AG08395 (cell line): Measurements from ENCODE around the gene SLC9A5.

Experiments
- DNase-seq: peaks from one replicate; pipeline ENCODE4 v3.0.0; 2012; ENCODE audit warnings: mixed read lengths, low spot score

The SLC9A5 gene

DNA sequence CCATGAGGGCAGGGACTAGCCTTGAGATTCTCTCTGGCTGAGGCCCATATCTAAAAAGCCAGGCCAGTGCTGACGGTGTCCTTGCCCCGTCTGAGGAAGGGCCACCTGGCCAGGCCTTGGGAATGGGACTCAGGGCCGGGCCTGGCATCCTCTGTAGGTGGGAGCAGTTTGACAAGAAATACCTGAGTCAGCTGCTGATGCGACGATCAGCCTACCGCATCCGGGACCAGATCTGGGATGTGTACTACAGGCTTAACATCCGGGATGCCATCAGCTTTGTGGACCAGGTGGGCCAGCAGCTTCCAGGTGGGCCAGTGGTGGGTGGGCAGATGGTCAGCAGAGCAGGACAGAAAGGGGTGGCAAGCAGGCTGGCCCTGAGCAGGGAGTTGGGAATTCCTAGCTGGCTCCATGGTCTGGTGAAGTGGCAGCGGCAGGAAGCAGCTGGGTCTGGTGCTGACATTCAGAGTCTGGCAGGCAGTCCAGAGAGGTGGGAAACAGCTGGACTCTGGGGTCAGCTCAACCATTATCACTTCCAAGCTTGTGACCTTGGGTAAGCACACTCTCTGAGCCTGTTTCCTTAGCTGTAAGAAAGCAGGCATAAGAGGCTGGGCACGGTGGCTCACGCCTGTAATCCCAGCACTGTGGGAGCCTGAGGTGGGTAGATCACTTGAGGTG is 9.5 kb downstream of the SLC9A5 start:
- no peak for DNase-seq

DNA sequence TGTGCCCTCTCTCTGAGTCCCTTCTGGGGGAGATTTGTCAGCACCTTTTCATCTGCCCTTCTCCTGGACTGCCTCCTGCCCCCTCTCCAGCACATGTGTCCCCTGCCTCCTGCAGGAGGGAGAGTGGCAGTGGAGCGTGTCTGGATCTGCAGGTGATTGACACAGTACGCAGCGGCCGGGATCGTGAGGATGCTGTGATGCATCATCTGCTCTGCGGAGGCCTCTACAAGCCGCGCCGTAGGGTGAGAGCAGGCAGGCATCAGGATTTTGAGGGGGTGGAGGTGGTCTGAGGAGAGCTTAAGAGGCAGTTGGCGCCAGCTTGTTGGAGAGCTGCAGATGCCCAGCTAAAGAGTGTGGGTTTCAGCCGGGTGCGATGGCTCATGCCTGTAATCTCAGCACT is 10.9 kb downstream of the SLC9A5 start:
- DNase-seq = no peak

- DNase-seq = peak; percentile 63
Observed at GRCh38 chr16:67260426-67261063, 11.8 kb downstream of the SLC9A5 start.

GRCh38 chr16:67263201-67263600 is 14.4 kb downstream of the SLC9A5 start:
- DNase-seq = no peak

GRCh38 chr16:67264277-67264676 is 15.5 kb downstream of the SLC9A5 start:
- DNase-seq = no peak

- no peak for DNase-seq
Observed at GRCh38 chr16:67264866-67265265, 16.1 kb downstream of the SLC9A5 start.

DNA sequence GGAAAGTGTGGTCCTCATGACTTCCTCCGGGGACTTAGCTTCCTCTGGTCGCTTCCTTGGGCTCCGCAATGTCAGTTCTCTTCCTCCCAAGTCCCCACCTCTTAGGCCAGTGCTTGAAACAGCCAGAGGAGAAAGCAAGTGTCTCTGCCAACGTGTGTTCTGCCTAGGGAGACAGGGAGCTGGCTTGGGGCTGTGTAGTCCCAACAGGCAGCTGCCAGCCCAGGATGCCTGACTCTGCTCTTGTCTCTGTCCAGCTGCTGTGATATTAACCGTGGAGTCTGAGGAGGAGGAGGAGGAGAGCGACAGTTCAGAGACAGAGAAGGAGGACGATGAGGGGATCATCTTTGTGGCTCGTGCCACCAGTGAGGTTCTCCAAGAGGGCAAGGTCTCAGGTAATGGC is 17.1 kb downstream of the SLC9A5 start:
- DNase-seq = no peak

DNA sequence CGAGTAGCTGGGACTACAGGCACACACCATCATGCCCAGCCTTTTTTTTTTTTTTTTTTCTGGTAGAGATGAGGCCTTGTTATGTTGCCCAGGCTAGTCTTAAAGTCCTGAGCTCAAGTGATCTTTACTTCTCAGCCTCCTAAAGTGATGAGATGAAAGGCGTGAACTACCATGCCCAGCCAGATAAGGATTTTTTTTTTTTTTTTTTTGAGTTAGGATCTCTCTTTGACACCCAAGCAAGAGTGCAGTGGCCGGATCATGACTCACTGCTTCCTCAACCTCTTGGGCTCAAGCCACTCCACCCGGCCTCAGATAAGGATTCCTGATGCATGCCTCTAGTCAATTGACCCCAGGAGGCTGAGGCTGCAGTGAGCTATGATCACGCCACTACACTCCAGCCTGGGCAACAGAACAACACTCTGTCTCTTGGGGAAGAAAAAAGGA is 19.4 kb downstream of the SLC9A5 start:
- peak; percentile 88 for DNase-seq

DNA sequence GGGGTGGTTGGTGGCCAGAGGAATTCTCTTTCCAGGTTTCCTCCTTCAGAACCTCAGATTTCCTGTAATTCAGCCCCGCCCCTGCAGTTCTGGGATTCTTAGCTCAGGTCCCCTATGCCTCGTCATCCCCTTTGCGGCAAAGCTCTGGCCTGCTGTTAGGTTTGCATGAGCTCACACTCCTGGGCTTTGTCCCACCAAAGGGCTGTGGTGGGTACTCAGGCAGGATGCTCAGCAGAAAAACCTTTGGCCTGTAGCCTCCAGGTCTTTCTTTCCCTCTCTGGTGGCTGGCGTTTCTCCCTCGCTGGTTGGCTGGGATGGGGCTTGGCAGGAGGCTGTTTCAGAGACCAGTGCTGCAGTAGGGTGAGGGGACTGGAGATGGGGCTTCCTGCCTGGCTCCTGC is 21.0 kb downstream of the SLC9A5 start:
- peak; percentile 61 for DNase-seq

DNA sequence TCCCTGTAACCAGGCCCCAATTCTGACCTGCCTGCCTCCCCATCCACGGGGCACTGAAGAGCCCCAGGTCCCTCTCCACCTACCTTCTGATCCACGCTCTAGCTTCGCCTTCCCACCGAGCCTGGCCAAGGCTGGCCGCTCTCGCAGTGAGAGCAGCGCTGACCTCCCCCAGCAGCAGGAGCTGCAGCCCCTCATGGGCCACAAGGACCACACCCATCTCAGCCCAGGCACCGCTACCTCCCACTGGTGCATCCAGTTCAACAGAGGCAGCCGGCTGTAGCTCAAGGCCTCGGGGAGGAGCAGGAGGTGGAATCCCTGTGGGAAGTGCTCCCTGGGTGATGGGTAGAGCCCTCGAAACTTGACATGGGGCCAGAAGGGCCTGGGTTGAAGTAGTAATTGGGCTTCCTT is 22.2 kb downstream of the SLC9A5 start:
- no peak for DNase-seq

GRCh38 chr16:67271446-67271845 is 22.7 kb downstream of the SLC9A5 start:
- DNase-seq = no peak

- DNase-seq = no peak
Observed at GRCh38 chr16:67275321-67275720, 26.5 kb downstream of the SLC9A5 start.

DNA sequence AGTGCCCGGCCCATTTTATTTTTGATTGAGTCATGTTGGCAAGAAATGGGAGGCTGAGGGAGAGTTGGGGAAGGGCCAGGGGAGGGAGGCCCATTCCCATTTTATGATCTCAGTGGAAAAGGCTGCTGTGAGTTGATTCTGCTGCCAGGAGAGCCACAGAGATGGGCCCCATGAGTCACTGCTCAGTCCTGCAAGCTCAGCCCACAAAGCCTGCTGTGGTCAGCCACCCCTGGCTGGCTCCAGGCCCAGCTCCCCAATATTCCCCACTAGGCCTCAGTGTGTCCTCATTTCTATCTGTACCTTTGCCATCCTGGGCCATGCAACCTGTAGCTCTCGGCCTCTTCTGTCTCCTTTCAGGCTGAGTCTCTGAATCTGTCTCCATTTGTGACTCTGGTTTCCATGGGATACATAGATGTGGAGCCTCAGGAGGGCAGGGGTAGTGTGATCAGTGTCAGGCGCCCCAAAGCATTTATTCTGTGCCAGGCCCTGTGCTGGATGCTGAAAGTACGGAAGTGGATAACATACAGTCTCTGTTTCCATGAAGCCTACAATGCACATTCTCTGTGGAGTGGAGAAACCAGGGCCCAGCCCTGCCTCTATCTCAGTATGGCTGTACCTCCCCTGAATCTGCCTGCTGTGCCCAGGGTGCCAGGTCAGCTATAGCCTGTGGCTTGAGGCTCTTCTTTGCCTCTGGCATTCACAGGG is 28.7 kb downstream of the SLC9A5 start:
- DNase-seq = peak; percentile 98

DNA sequence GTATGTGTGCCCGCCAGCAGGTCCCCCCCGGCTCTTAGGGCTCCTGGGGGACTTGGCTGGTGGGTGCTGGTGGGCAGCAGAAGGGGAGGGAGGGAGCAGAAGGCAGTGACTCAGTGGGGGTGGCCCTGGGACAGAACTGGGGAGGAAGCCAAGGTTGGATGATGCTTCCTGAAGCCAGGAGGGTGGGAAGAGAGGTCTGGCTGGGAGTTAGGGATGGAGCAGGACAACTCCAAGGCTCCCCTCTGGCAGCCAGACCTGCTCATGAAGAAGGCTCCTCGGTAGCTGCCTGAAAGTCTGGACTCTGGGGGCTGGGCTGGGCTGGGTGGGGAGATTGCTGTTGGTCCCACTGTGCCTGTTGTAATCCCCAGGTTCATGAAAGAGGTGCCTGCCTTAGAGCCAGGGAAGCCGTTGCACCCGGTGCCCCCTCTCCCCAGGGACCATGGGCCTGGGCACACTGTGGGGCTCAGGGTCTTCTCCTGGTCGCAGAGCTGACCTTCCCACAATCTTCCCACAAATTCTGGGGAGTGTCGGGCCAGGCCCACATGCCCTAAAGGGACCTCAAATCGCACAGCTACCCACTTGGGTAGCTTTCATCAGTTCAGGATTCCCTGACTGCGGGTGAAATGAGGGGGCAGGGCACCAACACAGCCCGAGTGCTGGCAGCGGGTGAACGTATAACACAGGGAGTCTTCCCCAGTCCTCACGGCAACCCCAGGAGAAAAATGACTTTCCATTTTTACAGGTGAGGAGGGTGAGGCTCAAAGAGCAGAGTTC is 29.4 kb downstream of the SLC9A5 start:
- peak; percentile 85 for DNase-seq

DNA sequence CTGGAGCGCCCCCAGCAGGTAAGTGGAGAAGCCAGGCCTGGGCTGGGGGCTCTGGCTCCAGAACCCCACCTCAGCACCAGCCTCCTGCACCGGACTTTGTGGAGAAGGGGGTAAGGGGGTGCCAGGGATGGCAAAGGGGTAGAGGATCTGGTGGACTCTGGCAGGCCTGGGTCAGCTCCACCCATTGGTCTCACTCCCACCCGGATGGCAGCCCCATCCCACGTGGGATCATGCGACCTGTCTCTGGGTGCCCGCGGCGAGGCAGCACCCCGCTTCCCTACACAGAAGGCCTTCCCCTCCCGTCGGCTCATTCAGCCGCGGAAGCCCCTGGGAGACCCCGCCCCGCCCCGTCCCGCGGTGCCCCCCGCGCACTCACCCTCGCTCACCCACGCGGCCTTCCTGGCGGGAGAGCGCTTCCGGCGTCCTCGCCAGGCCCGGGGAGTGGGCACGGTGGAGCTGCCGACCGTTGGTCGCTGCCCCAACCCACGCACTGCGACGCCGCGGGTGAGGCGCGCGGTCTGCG is 30.1 kb downstream of the SLC9A5 start:
- DNase-seq = peak; percentile 42

GRCh38 chr16:67279296-67280089 is 30.7 kb downstream of the SLC9A5 start, which contains the start of gene PLEKHG4:
Gene PLEKHG4 (plus strand): TSS chr16:67279532. CDS start chr16:67280045, 513 bp downstream.
- DNase-seq = peak; percentile 85

- DNase-seq = no peak
Observed at GRCh38 chr16:67280090-67281015, 31.6 kb downstream of the SLC9A5 start.

DNA sequence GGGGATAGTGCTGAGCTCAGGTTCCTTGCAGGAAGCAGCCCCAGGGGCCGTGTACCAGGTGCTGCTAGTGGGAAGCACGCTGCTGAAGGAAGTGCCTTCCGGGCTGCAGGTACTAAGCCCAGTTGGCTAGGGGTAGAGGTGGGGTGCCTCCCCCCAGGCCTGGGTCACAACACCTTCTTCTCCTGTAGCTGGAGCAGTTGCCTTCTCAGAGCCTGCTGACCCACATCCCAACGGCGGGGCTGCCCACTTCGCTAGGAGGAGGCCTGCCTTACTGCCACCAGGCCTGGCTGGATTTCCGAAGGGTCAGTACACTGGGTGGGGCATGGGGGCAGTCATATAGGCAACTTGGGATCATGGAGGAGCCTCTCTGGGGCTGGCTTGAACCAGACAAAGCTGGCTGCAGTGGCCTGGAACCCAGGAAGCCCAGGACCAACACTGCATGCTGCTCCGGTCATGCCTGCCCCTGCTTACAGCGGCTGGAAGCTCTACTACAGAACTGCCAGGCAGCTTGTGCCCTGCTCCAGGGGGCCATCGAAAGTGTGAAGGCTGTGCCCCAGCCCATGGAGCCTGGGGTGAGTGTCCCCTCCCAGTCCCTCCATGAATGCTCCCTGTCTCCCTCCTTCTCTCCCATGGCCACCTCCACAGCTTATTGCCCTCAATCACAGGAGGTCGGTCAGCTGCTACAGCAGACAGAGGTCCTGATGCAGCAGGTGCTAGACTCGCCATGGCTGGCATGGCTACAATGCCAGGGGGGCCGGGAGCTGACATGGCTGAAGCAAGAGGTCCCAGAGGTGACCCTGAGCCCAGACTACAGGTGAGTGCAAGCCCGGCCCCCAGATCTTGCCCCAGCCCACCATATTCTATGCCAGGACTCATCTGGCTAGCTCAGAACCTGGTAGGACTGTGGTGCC is 33.0 kb downstream of the SLC9A5 start:
- no peak for DNase-seq

GRCh38 chr16:67282447-67282805 is 33.6 kb downstream of the SLC9A5 start:
- no peak for DNase-seq
